Caco-2 (cell line): ENCODE data around the gene BICD2. TPM values are rescaled to one million over a fixed set of nuclear protein-coding genes. Genes with fewer than 3 reads are reported as not detected.

ENCODE experiments used
- BruUV-seq: library from RNA; stranded (reverse); fragments of 400-500 nt; replicated peaks from 2 replicates; lab custom pipeline; 2021; lab: Mats Ljungman, UMichigan
- CTCF ChIA-PET: fragments of 300-600 bp; sonication (Branson Sonifier 250); formaldehyde crosslinking; loops from one replicate; lab custom pipeline; 2022; ENCODE audit warnings: antibody characterized with exemption; lab: Charles Lee
- POLR2A ChIA-PET: fragments of 300-600 bp; sonication (Branson Sonifier 250); formaldehyde crosslinking; loops from one replicate; lab custom pipeline; 2022; ENCODE audit warnings: antibody characterized with exemption; lab: Charles Lee
- DNase-seq, 2 experiments: peaks; one replicate each; pipeline versions ENCODE4 v3.0.0 to v3.0.0-alpha.2; 2020 to 2022
- H3K27me3 ChIP-seq: replicated peaks from 2 replicates; pipeline ENCODE4 v1.6.0; 2011; ENCODE audit warnings: low read length; ENCODE audit not compliant: control insufficient read depth, insufficient read depth
- H3K36me3 ChIP-seq: 2 replicates; pipeline ENCODE4 v1.5.1; 2011; ENCODE audit warnings: low read length; ENCODE audit not compliant: control insufficient read depth, insufficient read depth
- H3K4me1 ChIP-seq: fragments of 250-450 bp; sonication (Bioruptor Pico); 2 replicates; pipeline ENCODE4 v1.5.1; 2020; ENCODE audit warnings: mild to moderate bottlenecking
- H3K4me3 ChIP-seq: 2 replicates; pipeline ENCODE4 v1.5.1; 2011; ENCODE audit warnings: low read depth, mild to moderate bottlenecking, control low read depth, low read length
- H3K9me3 ChIP-seq: fragments of 250-450 bp; sonication (Bioruptor Pico); 2 replicates; pipeline ENCODE4 v1.5.1; 2020; ENCODE audit warnings: mild to moderate bottlenecking, moderate library complexity
- H3K27ac Mint-ChIP-seq: one replicate; pipeline ENCODE4 v1.8.0; 2022; ENCODE audit warnings: mixed read lengths; ENCODE audit not compliant: unreplicated experiment
- H3K27me3 Mint-ChIP-seq: one replicate; pipeline ENCODE4 v1.8.0; 2022; ENCODE audit warnings: mixed read lengths; ENCODE audit not compliant: insufficient read depth, unreplicated experiment
- H3K36me3 Mint-ChIP-seq: one replicate; pipeline ENCODE4 v1.8.0; 2022; ENCODE audit warnings: mild to moderate bottlenecking, mixed read lengths; ENCODE audit not compliant: insufficient read depth, unreplicated experiment
- H3K4me1 Mint-ChIP-seq: one replicate; pipeline ENCODE4 v1.8.0; 2022; ENCODE audit warnings: low read depth, mixed read lengths; ENCODE audit not compliant: unreplicated experiment
- H3K4me3 Mint-ChIP-seq: one replicate; pipeline ENCODE4 v1.8.0; 2022; ENCODE audit warnings: mild to moderate bottlenecking, moderate library complexity, mixed read lengths; ENCODE audit not compliant: unreplicated experiment
- H3K9me3 Mint-ChIP-seq: one replicate; pipeline ENCODE4 v1.8.0; 2022; ENCODE audit warnings: mixed read lengths; ENCODE audit not compliant: unreplicated experiment
- intact Hi-C: fragments of 100-400 bp; cut with micrococcal nuclease; formaldehyde crosslinking; loops from one replicate; pipeline ENCODE4 v1.10.0; 2022; ENCODE audit not compliant: unreplicated experiment
- total RNA-seq: library from RNA; stranded (reverse); gene quantifications from 2 replicates; pipeline ENCODE4 v1.2.3, GENCODE V29; 2022
- TF ChIP-seq, protein P1 (sequence below), 2 experiments: fragments of 200-600 bp in 1 of 2; IDR thresholded peaks; 1 replicate in 1 of 2; 2 replicates in 1 of 2; pipeline versions ENCODE4 v1.5.1 to v1.8.0; 2011 to 2022; ENCODE audit warnings: antibody characterized with exemption in 1 of 2, control low read depth in 1 of 2, inconsistent platforms in 1 of 2, low read depth in 1 of 2, low read length in 1 of 2, mild to moderate bottlenecking in 1 of 2, moderate library complexity in 1 of 2; ENCODE audit not compliant: insufficient read depth in 1 of 2, severe bottlenecking in 1 of 2, unreplicated experiment in 1 of 2

Gene BICD2
- total RNA-seq, 1 experiment from 2014 or later = 13.7 TPM

DNA sequence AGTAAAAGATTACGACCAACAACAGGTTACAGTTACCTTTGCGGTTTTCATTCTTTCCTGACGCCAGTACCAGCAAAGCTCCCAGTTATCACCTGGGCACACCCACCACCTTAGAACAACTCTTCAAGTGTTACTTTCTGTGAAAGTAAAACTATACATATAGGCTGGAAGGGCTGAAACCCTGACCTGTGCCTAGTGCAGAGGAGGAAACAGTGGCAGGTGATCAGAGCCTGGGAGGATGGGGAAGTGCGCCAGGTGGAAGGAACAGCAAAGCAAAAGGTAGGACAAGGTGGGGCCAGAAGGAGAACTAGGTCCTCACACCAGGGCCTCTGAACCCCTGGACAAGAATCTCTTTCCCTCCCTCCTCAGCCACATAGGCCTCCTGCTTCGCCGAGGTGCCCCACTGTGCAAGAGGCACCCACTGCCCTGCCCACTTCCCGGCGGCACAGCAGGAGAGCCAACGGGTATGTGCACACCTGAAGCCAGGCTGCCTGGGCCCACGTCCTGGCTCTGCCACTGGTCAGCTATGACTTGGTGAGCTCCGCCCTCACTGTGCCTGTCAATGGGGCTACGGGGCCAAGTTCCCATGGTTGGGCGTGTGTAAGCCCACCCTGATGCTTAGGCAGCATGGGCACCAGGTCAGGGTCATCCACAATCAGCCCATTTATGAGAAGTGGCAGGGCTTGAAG, 26.9 kb downstream of the BICD2 start:
- no peak for DNase-seq
- POLR2A ChIA-PET = no interaction called here
- intact Hi-C loops = no loop called here
- Mint-ChIP-seq H3K27me3 (no peaks in the 10 kb centered on the region), H3K27ac (no peak overlapping the region), H3K4me1 (no peaks in the 10 kb centered on the region), H3K4me3 (no peak overlapping the region), H3K36me3 (no peaks in the 10 kb centered on the region), H3K9me3 (no peaks in the 10 kb centered on the region)
- no peaks in the 10 kb centered on the region for H3K36me3 ChIP-seq
- H3K27me3 ChIP-seq = no peaks in the 10 kb centered on the region
- H3K4me1 ChIP-seq = no peaks in the 10 kb centered on the region
- CTCF ChIA-PET = no interaction called here
- H3K9me3 ChIP-seq = no peaks in the 10 kb centered on the region
- no peak overlapping the region for H3K4me3 ChIP-seq
- TF ChIP-seq, protein P1, sequence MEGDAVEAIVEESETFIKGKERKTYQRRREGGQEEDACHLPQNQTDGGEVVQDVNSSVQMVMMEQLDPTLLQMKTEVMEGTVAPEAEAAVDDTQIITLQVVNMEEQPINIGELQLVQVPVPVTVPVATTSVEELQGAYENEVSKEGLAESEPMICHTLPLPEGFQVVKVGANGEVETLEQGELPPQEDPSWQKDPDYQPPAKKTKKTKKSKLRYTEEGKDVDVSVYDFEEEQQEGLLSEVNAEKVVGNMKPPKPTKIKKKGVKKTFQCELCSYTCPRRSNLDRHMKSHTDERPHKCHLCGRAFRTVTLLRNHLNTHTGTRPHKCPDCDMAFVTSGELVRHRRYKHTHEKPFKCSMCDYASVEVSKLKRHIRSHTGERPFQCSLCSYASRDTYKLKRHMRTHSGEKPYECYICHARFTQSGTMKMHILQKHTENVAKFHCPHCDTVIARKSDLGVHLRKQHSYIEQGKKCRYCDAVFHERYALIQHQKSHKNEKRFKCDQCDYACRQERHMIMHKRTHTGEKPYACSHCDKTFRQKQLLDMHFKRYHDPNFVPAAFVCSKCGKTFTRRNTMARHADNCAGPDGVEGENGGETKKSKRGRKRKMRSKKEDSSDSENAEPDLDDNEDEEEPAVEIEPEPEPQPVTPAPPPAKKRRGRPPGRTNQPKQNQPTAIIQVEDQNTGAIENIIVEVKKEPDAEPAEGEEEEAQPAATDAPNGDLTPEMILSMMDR (IDR thresholded peaks at IDR 0.05; ENCODE audit: insufficient read depth in 1 of 2, low read depth in 1 of 2, low read length in 1 of 2, severe bottlenecking in 1 of 2, unreplicated experiment in 1 of 2) = no peak
- no TSS peak for BruUV-seq

DNA sequence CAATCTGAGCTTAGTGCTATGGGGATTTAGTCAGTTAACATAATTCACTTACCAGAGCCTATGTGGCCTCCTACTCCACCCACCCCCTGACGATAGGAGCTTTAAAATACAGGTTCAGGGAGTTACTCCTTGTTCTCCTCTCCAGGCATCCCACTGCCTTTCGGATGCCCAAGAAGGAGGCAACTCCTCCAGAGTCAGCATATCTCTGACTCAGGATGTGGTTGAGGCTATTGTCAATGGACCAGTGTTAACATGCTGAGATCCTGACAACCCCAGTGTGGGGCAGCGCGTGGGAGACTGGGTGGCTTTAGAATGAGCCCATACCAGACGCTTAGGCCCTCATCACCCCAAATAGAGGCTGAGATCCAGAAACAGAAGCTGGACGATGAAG, 27.4 kb downstream of the BICD2 start:
- no peaks in the 10 kb centered on the region for H3K27me3 Mint-ChIP-seq
- Histone ChIP-seq H3K36me3 (no peaks in the 10 kb centered on the region), H3K4me3 (no peak overlapping the region), H3K4me1 (no peaks in the 10 kb centered on the region), H3K27me3 (no peaks in the 10 kb centered on the region), H3K9me3 (no peaks in the 10 kb centered on the region)
- no peak overlapping the region for H3K4me3 Mint-ChIP-seq
- no TSS peak for BruUV-seq
- no peaks in the 10 kb centered on the region for H3K4me1 Mint-ChIP-seq
- CTCF ChIA-PET = interaction anchor here (0.7 kb wide), 1 partner anchor 23 kb away, joined by 7 read pairs; no protein-coding TSS in a partner anchor
- H3K9me3 Mint-ChIP-seq = no peaks in the 10 kb centered on the region
- no peak overlapping the region for H3K27ac Mint-ChIP-seq
- intact Hi-C loops = no loop called here
- no peaks in the 10 kb centered on the region for H3K36me3 Mint-ChIP-seq
- POLR2A ChIA-PET = no interaction called here
- TF ChIP-seq, protein P1 (IDR thresholded peaks at IDR 0.05; ENCODE audit: insufficient read depth in 1 of 2, low read depth in 1 of 2, low read length in 1 of 2, severe bottlenecking in 1 of 2, unreplicated experiment in 1 of 2) = no peak
- no peak for DNase-seq

DNA sequence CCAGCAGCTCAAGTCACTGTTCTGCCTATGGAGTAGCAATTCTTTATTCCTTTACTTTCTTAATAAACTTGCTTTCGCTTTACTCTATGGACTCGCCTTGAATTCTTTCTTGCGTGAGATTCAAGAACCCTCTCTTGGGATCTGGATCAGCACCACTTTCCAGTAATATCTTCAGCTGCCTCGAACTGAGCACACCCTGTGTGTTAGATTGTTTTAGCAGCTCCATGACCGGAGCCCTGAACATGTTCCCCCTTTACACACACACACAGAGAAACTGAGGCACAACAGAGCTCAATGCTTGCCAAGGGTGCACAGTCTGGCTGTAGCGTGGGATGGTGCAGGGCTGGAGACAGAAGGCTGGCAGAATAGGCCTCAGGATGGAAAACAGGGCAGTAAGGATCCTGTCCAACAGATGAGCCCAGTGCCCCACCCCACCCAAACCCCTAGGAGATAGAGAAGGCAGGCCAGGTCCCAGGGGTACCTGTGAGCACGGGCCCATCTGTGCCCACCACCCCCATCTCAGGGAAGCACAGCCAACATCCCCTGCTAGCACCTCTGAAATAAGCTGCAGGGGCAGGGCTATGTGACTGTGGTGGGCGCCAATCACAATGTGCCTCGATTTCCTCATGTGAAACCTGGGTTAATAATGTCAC, 27.9 kb downstream of the BICD2 start:
- H3K27me3 ChIP-seq = no peaks in the 10 kb centered on the region
- H3K4me3 ChIP-seq = no peak overlapping the region
- H3K27me3 Mint-ChIP-seq = no peaks in the 10 kb centered on the region
- ChIA-PET CTCF (interaction anchor here (0.7 kb wide), 1 partner anchor 23 kb away, joined by 7 read pairs; no protein-coding TSS in a partner anchor), POLR2A (no interaction called here)
- intact Hi-C loops = no loop called here
- H3K4me1 Mint-ChIP-seq = no peaks in the 10 kb centered on the region
- peaks cover 4% of the 10 kb centered on the region for H3K36me3 Mint-ChIP-seq
- no peaks in the 10 kb centered on the region for H3K36me3 ChIP-seq
- no TSS peak for BruUV-seq
- TF ChIP-seq, protein P1 (IDR thresholded peaks at IDR 0.05; ENCODE audit: insufficient read depth in 1 of 2, low read depth in 1 of 2, low read length in 1 of 2, severe bottlenecking in 1 of 2, unreplicated experiment in 1 of 2) = no peak
- no peak overlapping the region for H3K4me3 Mint-ChIP-seq
- H3K4me1 ChIP-seq = no peaks in the 10 kb centered on the region
- no peaks in the 10 kb centered on the region for H3K9me3 ChIP-seq
- no peak overlapping the region for H3K27ac Mint-ChIP-seq
- no peaks in the 10 kb centered on the region for H3K9me3 Mint-ChIP-seq
- no peak for DNase-seq
